ENCODE results near the gene PMS2. TPM values are rescaled to one million over a fixed set of nuclear protein-coding genes. Genes with fewer than 3 reads are reported as not detected.

The PMS2 gene
- total and polyA plus RNA-seq, 9 of the 15 experiments (the other 6 are each of a cell fraction or from before 2014, with no cell fraction given): 4.9 to 27.6 (median 16.5) TPM

- TF ChIP-seq ZBTB12 (CRISPR knock-in tag; IDR thresholded peaks at IDR 0.05) (peak; percentile 73), POU5F1 (IDR thresholded peaks at IDR 0.05; ENCODE audit: borderline replicate concordance, low read depth, low read length, partially characterized antibody) (no peak), POLR2AphosphoS2 (IDR thresholded peaks at IDR 0.05; ENCODE audit: low read length) (peak; percentile 67; the same call in 1 of the 2 replicates), ZNF395 (CRISPR knock-in tag; IDR thresholded peaks at IDR 0.05) (peak; percentile 97), SRSF1 (IDR thresholded peaks at IDR 0.05; ENCODE audit: low read depth, low read length) (no peak), PYGO2 (tag; IDR thresholded peaks at IDR 0.05) (no peak), SP1 (CRISPR knock-in tag; IDR thresholded peaks at IDR 0.05) (peak; percentile 83), ZNF316 (IDR thresholded peaks at IDR 0.05) (peak; percentile 56; the same call in 1 of the 2 replicates), GABPB2 (CRISPR knock-in tag; conservative IDR thresholded peaks at IDR 0.05) (no peak), MTA1 (IDR thresholded peaks at IDR 0.05; ENCODE audit: borderline replicate concordance) (peak; percentile 87; the same call in 1 of the 2 replicates), EWSR1 (IDR thresholded peaks at IDR 0.05; ENCODE audit: borderline replicate concordance, low read depth, partially characterized antibody) (no peak), BRF1 (IDR thresholded peaks at IDR 0.05; ENCODE audit: borderline replicate concordance, extremely low read depth, insufficient read length) (no peak), ZBTB17 (CRISPR knock-in tag; IDR thresholded peaks at IDR 0.05) (peak; percentile 57; the same call in 1 of the 2 replicates), GATAD2A (IDR thresholded peaks at IDR 0.05) (peak; percentile 65; the same call in 1 of the 2 replicates), CHD1 (IDR thresholded peaks at IDR 0.05; ENCODE audit: low read length) (no peak), ZNF609 (CRISPR knock-in tag; IDR thresholded peaks at IDR 0.05; ENCODE audit: borderline replicate concordance) (peak; percentile 69; the same call in 1 of the 2 replicates), NCOA1 (IDR thresholded peaks at IDR 0.05; ENCODE audit: low read depth) (peak; percentile 95), TBP (optimal IDR thresholded peaks at IDR 0.05; ENCODE audit: low read depth, low read length) (no peak), ZNF197 (CRISPR knock-in tag; IDR thresholded peaks at IDR 0.05; ENCODE audit: low read depth) (peak; percentile 81; the same call in 1 of the 2 replicates), EP300 (IDR thresholded peaks at IDR 0.05; ENCODE audit: low read length) (peak; percentile 97)
Observed at GRCh38 chr7:6023974-6024435, 15.2 kb upstream of the PMS2 start (continued).
